Esophagus squamous epithelium (tissue), 4 donors: ENCODE results near the gene DNAH10.

ENCODE experiments used
- CTCF ChIP-seq, 6 experiments: fragments of 450-650 bp in 4 of 6; fragments of 200-600 bp in 2 of 6; sonication (generic) in 2 of 6; IDR thresholded peaks; one replicate each; pipeline ENCODE4 v1.5.1; 2016 to 2019; ENCODE audit warnings: antibody characterized with exemption in 6 of 6, mild to moderate bottlenecking in 4 of 6, moderate library complexity in 4 of 6
- POLR2A ChIP-seq, 4 donors: fragments of 450-650 bp; IDR thresholded peaks; one replicate each; pipeline ENCODE4 v1.6.1; 2017; ENCODE audit warnings: antibody characterized with exemption in 4 of 4, mild to moderate bottlenecking in 4 of 4, moderate library complexity in 3 of 4

GRCh38 chr12:123798518-123798917 is 36.4 kb downstream of the DNAH10 start:
- no peak for TF ChIP-seq CTCF (IDR thresholded peaks at IDR 0.05)
- TF ChIP-seq POLR2A (IDR thresholded peaks at IDR 0.05), result no peak
